ENCODE measurements around the gene NPM1. TPM values are rescaled to one million over a fixed set of nuclear protein-coding genes. Genes with fewer than 3 reads are reported as not detected.

NPM1 gene, protein sequence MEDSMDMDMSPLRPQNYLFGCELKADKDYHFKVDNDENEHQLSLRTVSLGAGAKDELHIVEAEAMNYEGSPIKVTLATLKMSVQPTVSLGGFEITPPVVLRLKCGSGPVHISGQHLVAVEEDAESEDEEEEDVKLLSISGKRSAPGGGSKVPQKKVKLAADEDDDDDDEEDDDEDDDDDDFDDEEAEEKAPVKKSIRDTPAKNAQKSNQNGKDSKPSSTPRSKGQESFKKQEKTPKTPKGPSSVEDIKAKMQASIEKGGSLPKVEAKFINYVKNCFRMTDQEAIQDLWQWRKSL
- total RNA-seq: 1,169 and 1,382 TPM in 2 replicates

DNA sequence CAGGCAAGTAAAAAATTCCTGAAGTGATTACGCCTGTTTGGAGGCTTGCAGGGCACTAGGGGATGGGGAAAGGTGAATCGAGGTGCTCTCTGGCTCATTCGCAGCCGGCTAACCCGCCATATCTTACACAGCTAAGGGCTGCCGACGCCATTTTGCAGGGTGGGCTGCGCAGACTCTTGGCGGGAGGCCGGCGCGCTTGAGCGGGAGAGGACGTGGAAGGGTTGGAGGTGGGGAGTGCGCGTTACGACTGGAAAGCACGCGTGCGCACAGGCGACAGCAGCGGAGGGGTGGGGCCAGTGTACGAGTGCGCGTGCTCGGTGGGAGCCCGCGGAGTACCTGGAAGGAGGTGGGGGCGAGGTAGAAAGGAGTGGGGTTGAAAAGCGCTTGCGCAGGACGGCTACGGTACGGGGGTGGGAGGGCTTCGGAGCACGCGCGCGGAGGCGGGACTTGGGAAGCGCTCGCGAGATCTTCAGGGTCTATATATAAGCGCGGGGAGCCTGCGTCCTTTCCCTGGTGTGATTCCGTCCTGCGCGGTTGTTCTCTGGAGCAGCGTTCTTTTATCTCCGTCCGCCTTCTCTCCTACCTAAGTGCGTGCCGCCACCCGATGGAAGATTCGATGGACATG is at the start of gene NPM1:
Gene NPM1 (plus strand): TSS at position 505 of the 625 bp plus-strand sequence. CDS start 100 bp downstream, at position 605.

DNA sequence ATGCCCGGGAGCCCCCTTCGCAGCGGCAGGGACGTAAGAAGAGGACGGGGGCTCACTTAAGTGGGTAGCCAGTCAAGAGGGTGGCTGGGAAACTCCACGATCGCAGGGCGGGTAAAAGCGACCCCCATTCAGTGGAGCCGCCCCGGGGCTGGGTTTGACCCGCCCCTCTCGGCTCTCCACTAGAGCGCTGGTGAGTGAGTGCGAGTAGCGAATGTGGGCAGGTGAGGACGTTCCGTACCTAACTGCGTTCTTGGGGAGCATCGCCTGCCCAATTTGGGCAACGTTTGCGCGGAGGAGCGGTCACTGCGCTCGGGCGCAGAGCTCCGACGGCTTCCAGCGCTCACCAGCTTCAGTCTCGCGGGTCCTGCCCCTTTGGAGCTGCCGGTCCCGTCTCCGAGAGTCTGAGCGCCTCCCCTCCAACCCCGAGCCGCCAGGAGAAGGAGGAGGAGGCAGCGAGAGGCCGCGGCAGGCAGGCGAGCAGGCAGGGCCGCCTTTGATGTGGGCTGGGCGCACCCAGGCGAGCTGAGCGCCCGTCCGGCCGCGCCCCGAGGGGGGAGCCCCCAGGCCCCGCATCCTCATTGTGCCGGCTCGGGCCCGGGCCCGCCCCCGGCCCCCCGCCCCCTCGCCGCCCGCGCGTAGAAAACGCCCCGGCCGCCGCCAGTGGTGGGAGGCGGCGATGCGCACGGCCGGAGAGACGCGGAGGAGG is 31.5 kb downstream of the NPM1 start, which contains the start of gene FGF18:
Gene FGF18 (plus strand): TSS at position 666 of the 706 bp plus-strand sequence. CDS start 553 bp downstream, outside the sequence.

Other genes starting within 250 kb of the NPM1 start
- not detected in 2 replicates for gene TLX3, start 78.6 kb upstream of the NPM1 start, total RNA-seq
- not detected in 2 replicates for gene FGF18, start 31.8 kb downstream of the NPM1 start, total RNA-seq